Stimulated activated naive CD4-positive, alpha-beta T cell treated with Interleukin-2 at 50 U/mL for 16 hours (primary cell): ENCODE data around the gene NDUFA8.

Experiments used
- DNase-seq: peaks from one replicate; lab custom pipeline; 2025; lab: John Stamatoyannopoulos, UW

The NDUFA8 gene

DNA sequence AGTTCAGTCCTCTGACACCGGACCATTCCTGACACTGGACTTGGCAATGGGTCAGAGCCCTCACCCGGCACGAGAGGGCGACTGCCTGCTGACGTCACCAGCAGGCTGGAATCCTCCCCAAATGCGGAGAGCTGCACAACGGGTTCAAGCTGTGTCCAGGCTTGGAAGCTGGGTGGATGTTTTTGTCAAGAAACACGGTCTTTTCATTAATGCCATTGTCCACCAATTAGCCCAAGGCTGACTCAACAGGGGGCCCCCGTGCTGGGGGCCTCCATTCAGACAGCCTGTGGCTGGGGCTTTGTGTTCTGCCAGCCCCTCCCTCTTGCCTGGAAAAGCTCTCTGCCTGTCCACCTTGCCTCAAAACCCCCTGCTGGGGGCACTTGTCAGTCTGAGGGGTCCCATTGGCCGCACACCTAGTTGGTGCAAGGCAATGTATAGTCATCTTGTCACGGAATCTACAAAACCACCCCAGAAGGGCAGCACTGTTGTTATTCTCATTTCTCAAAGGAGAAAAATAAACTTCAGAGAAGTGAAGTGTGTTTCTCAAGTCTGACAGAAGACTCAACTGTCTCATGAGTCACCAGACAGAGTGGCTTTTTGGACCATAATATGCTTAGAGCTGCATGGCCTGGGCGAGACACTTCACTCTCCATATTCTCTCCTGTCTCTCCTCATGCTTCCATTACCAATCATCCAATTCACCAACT is 24.6 kb downstream of the NDUFA8 start:
- no peak for DNase-seq

DNA sequence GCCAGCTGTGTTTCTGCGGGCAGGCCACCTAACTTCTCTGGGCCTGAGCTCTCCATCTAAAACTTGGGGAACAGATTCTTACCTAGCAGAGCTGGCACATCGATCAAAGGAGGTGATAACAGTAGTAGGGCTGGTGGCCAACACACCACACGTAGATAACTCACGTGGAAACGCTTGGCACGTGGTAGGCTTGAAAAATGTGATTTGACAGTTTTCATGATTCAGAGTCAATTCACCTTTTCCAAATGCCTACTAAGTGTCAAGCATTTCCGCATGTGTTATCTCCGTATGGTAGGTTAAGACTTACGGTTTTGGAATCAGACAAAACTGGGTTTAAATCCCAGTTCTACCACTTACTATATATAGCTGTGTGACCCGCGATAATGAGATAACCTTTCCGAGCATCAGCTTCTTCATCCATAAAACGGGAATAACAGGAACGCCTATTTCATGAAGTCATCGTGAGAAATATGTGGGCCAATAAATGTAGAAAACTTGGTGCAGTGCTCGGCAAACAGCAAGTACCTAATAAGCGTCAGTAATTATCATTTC is 25.5 kb downstream of the NDUFA8 start:
- DNase-seq: no peak

DNA sequence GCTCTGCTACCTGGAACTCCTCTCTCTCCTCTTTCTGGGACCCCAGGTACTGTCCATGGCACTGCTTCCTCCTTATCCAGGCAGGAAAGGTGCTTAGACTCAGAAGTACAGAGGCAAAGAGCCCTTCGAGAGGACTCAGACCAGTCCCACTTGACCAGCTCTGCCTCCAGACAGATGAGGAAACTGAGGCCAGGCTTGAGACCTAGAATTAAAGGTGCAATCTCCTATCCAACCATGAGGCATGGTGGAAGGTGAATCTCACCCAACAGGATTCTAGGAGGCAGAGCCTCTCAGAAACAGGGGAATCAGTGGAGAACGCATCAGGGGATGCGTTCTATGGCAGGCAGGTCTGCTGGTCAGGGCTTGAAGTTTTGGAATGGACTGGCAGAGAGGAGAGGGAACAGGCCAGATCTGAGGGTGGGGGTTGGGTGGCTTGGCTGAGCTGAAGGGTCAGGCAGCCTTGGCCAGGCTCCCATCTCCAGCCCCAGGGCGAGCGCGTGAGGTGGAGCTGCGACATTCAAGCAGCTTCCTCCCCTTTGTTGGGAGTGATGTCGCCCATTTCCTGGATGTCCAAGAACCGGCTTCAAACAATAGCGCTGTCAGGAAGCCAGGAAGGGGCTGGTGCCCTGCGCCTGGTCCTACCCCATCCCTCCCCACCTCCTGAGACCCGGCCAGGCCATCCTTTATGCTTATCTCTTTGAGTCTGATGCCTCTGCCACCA is 26.2 kb downstream of the NDUFA8 start:
- DNase-seq: no peak

DNA sequence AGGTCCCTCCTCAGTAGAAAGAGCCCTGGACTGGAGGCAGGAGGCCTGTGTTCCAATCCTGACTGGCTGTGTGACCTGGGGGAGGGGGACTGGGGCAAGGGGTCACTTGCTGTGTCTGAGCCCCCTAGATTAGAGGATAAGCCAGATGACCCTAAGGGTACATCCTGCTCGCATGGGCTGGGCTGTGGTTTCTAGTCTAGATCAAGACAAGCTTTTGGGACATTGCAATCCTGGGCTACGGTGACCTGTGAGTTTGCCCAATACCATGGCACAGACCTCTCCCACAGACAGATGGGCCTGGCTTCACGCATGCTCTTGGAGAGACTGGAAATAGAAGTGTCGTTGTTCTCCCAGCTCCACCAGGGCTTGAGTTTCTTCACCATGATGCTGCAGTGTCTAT is 27.0 kb downstream of the NDUFA8 start:
- no peak for DNase-seq

DNA sequence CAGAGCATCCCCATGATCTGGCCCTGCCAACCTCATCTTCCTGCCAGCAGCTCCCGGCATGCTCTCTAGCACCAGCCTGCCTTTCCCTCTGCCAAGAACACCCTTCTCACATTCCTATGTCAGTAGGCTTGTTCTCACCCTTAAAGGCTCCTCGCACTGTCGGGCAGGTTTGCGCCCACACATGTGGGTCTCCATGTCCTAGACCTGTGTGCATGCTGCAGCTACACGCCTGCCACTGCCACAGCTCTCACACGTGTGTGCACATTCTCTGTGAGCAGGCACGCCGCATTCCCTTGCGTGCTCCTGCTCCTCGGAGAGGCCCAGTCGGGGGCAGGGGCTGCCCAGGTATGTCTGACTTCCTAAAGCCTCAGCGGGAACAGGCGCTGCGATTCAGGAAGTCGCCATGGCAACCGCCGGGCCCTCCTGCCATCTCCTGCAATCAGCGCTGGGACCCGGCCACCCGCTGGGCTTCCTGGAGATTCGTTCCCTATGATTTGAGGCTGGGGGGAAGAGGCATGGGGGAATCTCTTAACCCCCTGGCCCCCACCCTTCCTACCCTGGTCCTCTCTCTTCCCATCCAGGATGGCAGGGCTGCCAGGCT is 28.1 kb downstream of the NDUFA8 start:
- no peak for DNase-seq

DNA sequence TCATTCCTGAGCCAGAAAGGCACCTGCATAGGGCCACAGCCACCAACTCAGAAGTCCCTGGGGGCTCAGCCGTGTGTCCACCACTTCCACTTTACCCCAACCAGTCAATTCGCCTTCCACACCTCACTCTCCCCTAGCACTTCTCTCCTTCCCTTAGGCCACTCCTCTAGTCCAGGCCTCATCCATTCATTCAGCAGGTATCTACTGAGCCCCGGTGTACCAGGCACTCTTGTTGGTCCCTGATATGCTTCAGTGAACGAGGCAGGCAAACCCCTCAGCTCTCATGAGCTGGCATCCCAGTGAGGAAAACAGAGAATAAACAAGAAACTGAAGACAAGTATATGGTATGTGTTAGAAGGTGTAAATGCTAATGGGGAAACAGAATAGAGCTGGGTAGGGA is 28.7 kb downstream of the NDUFA8 start:
- no peak for DNase-seq

DNA sequence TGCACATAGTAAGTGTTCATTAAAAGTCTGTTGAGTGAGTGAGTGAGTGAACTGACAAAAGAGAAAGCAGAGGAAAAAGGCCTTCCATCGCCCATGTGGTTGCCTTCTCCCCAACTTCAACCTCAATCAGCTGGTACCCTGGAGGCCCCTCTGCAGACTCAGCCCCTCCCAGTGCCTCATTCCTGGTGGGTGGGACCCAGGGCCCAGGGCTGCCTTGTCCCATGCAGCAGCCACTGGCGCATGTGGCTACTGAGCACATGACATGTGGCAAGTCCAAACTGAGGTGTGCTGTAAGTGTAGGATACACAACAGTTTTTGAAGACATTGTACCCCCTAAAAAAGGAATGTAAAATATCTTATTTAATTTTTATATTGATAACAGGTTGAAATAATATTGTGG is 29.6 kb downstream of the NDUFA8 start:
- DNase-seq: no peak

DNA sequence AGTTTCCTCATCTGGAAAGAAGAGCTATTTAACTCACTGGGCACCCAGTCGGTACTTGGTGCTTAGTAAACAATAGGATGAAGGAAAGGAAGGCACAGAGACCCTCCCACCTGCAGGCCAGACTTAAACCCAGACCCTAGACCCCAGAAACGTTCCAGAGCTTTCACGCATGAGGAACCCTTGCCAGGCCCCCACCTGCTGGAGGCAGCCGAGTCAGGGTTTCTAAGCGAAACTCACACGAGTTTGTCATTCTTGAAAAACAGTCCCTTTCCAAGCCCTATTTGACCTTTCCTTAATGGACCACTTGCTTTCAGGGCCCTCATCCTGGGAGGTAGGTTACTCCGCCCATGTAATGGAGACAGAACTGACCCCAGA is 30.6 kb downstream of the NDUFA8 start:
- DNase-seq: no peak

DNA sequence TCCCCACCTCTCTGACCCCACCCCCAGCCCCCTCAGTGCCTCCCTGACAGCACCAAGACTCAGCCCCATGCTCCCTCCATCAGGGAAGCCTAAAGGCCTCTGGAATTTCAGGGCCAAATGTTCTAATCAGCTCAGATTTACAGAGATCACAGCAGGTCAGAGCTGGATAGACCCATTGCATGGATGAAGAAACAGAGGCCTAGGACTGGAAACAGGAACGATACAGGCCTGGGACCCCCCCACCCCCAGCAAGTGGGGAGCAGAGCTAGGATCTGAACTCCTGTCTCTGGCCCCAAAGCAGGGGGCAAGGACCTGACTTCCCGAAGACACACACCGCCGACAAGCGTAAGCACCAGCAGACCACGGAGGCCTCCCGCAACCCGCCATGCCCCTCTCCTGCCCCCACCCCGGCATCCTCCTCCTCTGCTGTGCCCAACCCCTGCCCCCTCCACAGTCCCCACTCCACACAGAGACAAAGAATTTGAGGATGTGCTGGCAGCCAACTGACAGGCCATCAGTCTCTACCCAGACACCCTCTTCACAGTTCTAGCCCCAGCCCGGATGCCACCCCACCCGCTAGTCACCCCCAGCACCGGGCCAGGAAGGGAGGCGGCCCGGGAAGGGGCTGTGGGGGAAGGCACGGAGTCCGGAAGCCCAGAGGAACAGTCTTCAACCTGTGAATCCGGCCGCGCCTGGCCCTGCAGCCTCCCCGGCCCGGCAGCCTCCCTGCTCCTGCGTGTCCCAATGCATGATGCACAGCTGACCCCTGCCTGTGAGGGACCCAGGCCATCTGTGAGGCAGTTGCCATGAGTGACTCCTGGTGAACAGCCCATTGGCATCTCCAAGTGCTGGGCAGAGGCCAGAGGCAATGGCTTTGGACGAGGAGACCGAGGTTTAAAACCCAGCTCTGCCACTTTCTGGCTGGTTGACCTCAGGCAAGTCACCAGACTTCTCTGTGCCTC is 31.3 kb downstream of the NDUFA8 start:
- no peak for DNase-seq

DNA sequence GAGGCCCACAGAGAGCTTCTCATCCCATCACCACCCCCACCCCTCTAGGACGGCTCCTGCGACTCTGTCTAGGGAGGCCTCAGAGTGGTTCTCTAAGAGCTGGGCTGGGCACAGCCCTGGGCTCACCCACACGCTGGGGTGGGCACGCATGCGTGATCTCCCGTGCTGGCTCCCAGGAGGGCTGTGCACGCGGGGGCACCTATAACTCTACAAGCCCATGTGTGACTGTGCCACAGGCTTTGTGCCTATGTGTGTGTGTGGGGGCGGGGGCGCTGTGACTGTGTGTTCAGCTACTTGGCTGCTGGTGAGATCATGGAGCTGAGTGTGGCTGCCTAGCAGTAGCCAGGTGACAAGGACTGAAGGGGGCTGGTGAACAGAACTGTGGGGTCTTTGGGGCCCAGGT is 32.2 kb downstream of the NDUFA8 start:
- no peak for DNase-seq

DNA sequence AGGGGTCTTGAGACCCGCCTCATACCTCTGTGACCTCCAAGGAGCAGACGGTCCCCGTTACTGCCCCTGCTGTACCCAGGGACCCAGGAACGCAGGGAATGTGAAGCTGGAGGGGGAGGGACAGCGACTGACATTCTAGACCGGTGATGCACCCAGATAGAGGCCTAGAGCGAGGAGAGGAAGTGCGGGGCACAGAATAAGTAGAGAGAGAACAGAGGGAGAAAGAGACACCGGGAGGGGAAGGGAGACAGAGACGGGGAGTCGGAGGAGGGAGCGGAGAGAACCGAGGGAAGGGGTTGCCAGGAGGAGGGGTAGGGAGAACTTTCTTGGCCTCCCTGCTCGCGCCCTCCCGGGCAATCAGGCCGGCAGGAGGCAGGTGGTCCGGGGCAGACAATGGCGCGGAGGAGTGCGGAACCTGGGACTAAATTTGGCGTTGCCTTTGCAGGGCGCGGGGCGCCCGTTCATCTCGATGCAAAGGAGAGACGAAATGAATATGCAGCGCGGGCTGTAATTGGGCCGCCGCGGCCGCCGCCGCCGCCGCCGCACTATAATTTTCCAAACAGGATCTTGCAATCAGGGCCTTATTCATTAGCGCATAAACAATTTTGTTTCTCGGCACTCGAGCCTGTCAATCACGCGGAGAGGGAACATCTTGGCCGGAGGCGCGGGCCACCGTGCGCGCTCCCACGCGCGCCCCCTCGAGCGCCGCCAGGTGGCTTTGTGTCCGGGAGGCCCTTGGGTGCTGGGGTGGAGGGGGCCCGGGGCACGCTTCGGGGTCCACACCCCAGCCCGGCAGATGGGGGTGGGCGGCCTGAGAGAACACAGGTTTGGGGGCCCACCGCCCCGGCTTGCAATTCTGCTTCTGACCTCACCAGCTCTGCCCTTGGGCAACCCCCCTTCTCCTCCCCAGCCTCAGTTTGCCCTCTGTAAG is 33.0 kb downstream of the NDUFA8 start:
- no peak for DNase-seq

DNA sequence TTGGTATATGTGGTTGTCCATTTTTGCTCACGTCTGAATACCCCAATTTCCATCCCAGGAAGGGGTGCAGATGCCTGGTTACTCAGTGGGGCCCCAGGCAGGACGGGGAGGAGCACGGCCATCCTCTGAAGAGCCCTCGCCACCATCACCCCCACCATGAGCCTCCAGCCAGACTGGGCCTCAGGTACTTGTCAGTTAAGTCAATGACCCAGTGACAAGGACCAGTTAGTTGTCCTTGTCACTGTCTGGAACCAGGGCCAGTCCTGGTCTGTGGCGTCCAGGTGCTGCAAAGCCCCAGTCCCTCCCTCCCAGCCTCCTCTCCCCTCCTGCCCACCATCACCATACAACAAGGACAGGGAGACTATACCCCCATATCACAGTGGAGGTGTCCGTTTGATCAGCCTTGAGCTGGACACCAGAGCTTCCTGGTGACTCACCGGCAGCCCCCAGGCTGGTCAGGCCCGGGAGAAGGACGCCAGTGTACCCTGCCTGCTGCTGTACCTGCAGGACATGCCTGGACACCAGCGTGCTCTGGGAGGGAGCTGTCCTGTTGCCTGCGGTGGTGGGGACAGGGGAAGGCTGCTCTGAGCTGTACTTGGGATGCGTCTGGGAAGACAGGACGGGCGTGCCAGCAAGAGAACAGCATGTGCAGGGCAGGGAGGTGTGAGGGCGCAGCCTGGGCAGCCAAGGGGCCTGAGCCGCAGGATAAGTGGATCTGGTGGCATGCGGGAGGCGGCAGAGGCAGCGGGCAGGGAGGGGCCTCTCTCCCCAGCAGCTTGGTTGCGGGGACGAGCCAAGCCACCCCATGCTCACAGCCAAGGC is 33.9 kb downstream of the NDUFA8 start:
- no peak for DNase-seq

DNA sequence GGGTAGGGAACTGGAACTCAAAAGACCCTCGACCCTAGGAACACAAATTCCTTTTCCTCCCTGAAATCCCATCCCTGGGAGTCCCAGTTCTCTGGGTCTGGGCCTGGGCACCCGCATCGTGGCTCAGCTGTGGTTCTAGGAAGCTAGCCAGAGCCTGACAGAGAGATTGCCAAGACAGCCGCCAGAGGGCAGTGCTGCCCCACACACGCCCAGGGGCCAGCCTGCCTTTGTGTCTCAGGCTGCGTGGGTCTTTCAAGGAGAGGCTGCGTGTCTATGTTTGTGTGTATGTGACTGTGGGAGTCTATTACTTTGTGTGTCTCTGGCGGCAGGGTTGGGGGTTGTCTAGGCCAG is 34.4 kb downstream of the NDUFA8 start:
- DNase-seq: peak; percentile 62

DNA sequence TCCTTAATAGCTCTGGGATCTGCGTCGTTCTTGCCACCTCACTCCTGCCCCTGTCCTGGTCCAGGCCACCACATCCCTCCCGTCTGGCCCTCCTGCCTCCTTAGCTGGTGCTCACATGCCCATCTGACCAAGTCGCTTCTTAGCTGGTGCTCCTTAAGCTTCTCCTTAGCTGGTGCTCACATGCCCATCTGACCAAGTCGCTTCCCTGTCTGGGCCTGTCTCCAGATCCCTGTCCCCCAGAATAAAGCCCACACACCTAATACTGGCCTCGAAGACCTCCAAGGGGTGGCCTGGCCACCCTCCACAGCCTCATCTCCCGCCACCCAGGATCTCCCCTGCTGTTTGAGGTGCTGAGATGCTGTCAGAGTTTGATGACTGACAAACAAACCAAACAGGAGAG is 35.1 kb downstream of the NDUFA8 start:
- no peak for DNase-seq

DNA sequence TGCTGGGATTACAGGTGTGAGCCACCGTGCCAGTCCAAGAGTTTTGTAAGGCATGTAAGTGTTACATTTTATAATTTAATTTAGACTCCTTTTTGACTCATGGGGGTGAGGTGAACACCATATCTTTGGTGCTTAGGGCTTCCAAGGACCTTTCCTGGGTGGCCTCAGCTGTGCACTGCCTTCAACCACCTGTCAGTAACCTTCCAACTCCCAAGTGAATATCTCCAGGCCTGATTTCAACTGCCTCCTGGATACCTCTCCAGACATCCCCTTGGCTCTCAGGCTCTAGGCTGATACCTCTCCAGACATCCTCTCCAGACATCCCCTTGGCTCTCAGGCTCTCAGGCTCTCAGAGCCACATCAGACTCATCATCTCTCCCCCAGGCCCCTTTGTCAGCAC is 35.5 kb downstream of the NDUFA8 start:
- no peak for DNase-seq

DNA sequence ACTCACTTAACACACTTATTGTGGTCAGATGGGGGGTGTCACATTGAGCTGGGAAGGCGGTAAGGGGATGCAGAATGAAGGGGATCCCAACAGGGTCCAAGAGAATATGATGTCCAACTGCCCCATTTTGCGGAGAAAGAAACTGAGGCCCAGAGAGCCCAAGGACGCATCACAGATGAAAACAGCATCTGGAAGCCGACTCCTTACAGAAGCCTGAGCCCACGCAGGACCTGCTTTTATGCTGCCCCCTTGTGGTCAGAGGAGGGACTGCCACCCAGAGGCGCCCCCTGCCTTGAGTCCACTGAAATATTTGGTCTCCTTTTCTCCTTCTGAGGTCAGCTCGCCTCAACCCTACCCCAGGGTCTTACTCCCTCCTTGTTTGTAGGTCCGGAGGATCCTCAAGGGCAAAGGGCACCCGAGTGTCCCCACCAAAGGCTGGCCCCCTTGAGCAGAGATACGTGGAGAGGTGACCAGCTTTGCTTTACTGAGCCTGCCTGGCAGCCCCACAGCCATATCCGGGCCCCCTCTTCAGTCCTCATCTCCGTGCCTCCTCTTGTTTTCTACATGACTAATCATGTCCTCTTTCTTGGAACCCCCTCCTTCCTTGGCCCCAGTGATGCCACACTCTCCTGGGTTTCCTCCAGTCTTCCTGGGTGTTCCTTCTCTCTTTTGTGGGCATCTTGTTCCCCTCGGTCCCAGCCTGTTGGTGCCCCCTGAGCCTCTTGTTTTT is 36.5 kb downstream of the NDUFA8 start:
- DNase-seq: peak; percentile 56

DNA sequence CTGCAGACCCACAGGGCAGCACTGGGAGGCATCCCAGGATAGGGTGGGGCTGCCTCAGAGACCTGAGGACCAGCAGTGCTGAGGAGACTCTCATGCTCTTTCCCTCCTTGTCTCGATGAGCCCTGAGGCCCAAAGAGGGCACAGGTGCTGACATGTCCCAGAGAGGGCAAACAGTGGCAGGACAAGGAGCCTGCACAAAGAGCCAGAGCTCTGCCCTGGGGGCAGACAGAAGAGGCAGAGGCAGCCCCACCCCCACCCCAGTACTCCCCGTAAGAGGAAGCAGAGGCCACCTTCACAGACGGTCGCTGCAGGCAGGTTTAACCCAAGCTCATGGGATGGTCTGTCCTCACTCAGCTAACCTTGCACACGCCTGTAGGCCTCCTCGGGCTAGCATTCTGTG is 37.1 kb downstream of the NDUFA8 start:
- no peak for DNase-seq

DNA sequence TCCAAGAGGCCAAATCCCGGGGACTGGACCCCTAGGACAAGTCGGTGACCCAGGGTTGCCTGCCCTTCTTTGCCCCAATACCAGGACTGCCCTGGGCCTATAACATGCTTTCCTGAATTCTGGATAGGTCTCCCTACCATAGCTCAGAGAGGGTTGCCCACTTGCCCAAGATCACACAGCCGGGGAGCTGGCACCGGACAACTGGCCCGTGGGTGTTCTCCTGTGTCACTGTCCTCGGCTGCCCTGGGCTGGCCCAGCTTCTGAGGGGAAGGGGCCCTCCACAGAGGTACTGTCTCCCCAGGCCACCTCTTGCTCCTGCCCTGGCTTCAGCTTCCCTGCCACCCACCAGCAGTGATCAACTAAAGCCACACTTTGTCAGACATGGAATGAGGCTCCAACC is 37.6 kb downstream of the NDUFA8 start:
- DNase-seq: no peak

DNA sequence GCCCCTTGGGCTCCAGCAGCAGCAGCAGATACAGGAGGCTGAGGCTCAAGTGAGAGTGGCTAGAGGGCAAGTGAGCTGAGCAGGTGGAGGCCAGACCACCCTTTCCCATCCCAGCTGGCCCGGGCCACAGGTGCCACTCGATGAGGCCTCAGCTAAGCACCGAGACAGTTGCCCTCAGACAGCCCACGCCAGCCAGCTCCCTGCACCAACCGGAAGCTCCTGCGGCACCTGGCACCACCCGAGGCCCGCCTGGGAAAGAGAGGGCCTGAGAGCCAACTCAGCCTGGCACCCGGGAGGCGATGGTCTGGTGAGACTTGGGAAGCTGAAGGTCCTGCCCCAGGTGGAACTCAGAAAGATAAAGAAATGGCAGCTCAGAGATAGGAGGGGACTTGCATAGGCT is 38.2 kb downstream of the NDUFA8 start:
- DNase-seq: no peak
